ENCODE measurements around the gene SYT2.
"Not testable (repeated sequence)": the region's sequence is repeated elsewhere in the genome, so short reads cannot be mapped to it uniquely, and the experiment has no call there.

SYT2 gene

DNA sequence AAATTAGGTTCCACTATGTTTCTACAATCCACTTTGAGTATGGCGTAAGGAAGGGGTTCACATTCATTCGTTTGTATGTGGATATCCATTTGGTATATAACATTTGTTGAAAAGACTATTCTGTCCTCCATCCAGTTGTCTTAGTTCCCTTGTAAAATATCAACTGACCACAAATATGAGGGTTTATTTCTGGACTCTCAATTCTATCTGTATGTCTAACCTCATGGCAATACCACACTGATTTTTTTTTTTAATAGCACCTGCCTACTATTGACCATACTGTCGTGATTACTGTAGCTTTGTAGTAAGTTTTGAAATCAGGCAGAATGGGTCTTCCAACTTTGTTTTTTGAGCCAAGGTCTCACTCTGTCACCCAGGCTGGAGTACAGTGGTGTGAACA is 98.2 kb downstream of the SYT2 start:
- H3K27ac Mint-ChIP-seq, H3K4me3 Mint-ChIP-seq: not testable (repeated sequence)

GRCh38 chr1:202605515-202605914 is 104.7 kb downstream of the SYT2 start:
- Mint-ChIP-seq H3K4me3 (no peak overlapping the region), H3K9me3 (no peaks in the 10 kb centered on the region), H3K27me3 (ENCODE audit: low read depth) (no peaks in the 10 kb centered on the region), H3K36me3 (ENCODE audit: low read depth) (no peaks in the 10 kb centered on the region), H3K4me1 (ENCODE audit: low read depth) (no peaks in the 10 kb centered on the region), H3K27ac (no peak overlapping the region)
- no peak for DNase-seq (ENCODE audit: low spot score)

More for the DNA sequence above, 98.2 kb downstream of the SYT2 start:
- not testable (repeated sequence) for H3K36me3 Mint-ChIP-seq (ENCODE audit: low read depth); H3K27me3 Mint-ChIP-seq (ENCODE audit: low read depth); DNase-seq (ENCODE audit: low spot score); H3K9me3 Mint-ChIP-seq
- H3K4me1 Mint-ChIP-seq (ENCODE audit: low read depth) = peaks cover 15% of the 10 kb centered on the region

DNA sequence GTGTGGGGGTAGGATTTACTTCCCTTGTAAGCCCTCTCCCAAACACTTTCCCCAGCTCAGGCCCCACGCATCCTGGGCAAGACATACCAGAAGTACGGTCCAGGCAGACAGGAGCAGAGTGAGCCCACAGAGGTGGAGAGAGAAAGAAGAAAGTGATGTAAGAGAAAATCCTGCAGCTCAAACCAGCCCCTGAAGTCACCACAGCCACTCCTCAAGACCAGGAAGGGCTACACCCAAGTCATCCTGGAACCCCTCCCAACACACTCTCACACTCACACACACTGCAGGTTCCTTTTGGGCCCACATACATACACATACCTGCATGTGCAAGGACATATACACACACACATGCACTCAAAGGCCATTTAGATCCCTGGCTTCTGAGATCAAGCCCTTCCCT is 106.8 kb downstream of the SYT2 start:
- no peaks in the 10 kb centered on the region for H3K36me3 Mint-ChIP-seq (ENCODE audit: low read depth)
- no peaks in the 10 kb centered on the region for H3K4me1 Mint-ChIP-seq (ENCODE audit: low read depth)
- no peak for DNase-seq (ENCODE audit: low spot score)
- no peaks in the 10 kb centered on the region for H3K9me3 Mint-ChIP-seq
- no peak overlapping the region for H3K4me3 Mint-ChIP-seq
- no peaks in the 10 kb centered on the region for H3K27me3 Mint-ChIP-seq (ENCODE audit: low read depth)
- no peak overlapping the region for H3K27ac Mint-ChIP-seq

- DNase-seq (ENCODE audit: low spot score) = no peak
- Mint-ChIP-seq H3K4me3 (no peak overlapping the region), H3K9me3 (no peaks in the 10 kb centered on the region), H3K36me3 (ENCODE audit: low read depth) (no peaks in the 10 kb centered on the region), H3K27me3 (ENCODE audit: low read depth) (no peaks in the 10 kb centered on the region), H3K27ac (no peak overlapping the region), H3K4me1 (ENCODE audit: low read depth) (no peaks in the 10 kb centered on the region)
Observed at GRCh38 chr1:202600432-202601041, 109.7 kb downstream of the SYT2 start.

- Mint-ChIP-seq H3K36me3 (ENCODE audit: low read depth) (no peaks in the 10 kb centered on the region), H3K9me3 (no peaks in the 10 kb centered on the region), H3K27me3 (ENCODE audit: low read depth) (no peaks in the 10 kb centered on the region), H3K27ac (no peak overlapping the region), H3K4me1 (ENCODE audit: low read depth) (no peaks in the 10 kb centered on the region), H3K4me3 (no peak overlapping the region)
- DNase-seq (ENCODE audit: low spot score) = peak; percentile 32
Observed at GRCh38 chr1:202599669-202600431, 110.4 kb downstream of the SYT2 start.

DNA sequence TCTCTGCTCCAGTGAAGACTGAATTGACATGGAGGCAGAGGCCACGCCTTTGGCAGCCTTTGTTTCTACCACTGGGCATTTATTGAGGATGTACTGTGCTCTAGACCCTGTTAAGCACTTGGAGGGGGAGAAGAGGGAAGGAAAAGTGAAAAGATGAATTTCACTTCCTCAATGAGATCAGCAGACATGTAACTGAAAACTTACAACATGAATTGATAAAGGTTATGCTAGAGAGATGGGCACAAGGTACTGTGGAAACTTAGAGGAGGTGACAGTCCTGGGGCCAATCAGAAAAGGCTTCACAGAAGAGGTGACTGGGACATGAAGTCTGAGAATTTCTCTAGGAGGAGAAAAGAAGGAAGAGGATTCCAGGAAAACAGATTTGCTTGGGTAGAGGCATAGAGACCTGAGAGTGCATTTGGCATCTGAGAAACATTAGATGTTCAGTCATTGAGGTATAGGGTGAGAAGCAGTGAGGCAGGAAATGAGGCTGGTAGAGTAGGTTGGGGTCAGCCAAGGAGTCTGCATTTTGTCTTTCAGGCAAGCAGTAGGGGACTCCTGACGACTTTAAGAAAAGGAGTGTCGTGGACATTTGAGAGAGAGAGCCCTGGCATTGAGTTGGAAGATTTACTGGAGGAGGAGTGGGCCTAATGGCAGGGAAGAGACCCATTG is 113.0 kb downstream of the SYT2 start:
- Mint-ChIP-seq H3K9me3 (no peaks in the 10 kb centered on the region), H3K27me3 (ENCODE audit: low read depth) (no peaks in the 10 kb centered on the region), H3K36me3 (ENCODE audit: low read depth) (no peaks in the 10 kb centered on the region), H3K4me3 (no peak overlapping the region), H3K27ac (no peak overlapping the region), H3K4me1 (ENCODE audit: low read depth) (no peaks in the 10 kb centered on the region)
- no peak for DNase-seq (ENCODE audit: low spot score)

DNA sequence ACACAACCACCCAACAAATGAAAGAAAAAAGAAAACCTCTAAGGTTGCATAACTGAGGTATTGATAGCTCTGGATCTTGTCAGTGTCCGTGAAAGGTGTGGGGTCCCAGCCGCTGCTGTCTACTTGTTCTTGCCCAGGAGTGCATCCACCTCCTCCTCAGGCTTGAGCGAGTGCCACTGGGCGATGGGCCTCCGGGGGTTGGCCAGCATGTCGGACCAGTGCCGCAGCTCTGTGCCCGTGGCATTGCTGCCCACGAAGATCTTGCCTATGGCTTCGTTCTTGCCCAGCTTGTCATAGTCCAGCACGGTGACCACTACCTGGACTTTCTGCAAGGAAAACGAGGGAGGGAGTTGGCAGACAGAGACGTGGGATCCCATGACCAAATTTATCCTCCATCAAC is 113.6 kb downstream of the SYT2 start:
- no peak for DNase-seq (ENCODE audit: low spot score)
- no peaks in the 10 kb centered on the region for H3K27me3 Mint-ChIP-seq (ENCODE audit: low read depth)
- no peaks in the 10 kb centered on the region for H3K36me3 Mint-ChIP-seq (ENCODE audit: low read depth)
- H3K4me1 Mint-ChIP-seq (ENCODE audit: low read depth) = no peaks in the 10 kb centered on the region
- H3K27ac Mint-ChIP-seq = no peak overlapping the region
- H3K9me3 Mint-ChIP-seq = no peaks in the 10 kb centered on the region
- no peak overlapping the region for H3K4me3 Mint-ChIP-seq

DNA sequence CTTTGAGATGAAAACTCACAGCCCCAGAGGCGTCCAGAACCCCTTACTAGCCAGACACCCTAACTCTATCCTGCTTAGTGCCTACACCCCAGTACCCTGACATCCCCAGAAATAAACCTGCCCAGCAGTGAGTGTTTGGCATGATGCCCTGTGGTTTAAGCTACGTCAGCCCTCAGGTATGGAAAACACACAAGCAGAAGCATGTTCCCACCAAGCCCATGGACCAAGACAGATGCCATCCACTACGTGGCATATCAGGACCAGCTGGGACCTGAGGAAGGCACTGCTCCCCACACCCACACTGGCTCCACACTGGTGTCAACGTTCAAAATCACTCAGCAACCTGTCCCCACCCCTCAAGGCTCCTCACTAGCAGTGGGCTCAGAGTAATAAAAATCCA is 116.4 kb downstream of the SYT2 start:
- DNase-seq (ENCODE audit: low spot score) = no peak
- Mint-ChIP-seq H3K36me3 (ENCODE audit: low read depth) (no peaks in the 10 kb centered on the region), H3K4me1 (ENCODE audit: low read depth) (no peaks in the 10 kb centered on the region), H3K4me3 (no peak overlapping the region), H3K27me3 (ENCODE audit: low read depth) (no peaks in the 10 kb centered on the region), H3K9me3 (no peaks in the 10 kb centered on the region), H3K27ac (no peak overlapping the region)

- no peak for DNase-seq (ENCODE audit: low spot score)
- Mint-ChIP-seq H3K27ac (no peak overlapping the region), H3K4me3 (no peak overlapping the region), H3K4me1 (ENCODE audit: low read depth) (no peaks in the 10 kb centered on the region), H3K27me3 (ENCODE audit: low read depth) (no peaks in the 10 kb centered on the region), H3K9me3 (no peaks in the 10 kb centered on the region), H3K36me3 (ENCODE audit: low read depth) (no peaks in the 10 kb centered on the region)
Observed at GRCh38 chr1:202592146-202592545, 118.1 kb downstream of the SYT2 start.

GRCh38 chr1:202591515-202591914 is 118.7 kb downstream of the SYT2 start:
- DNase-seq (ENCODE audit: low spot score) = no peak
- no peaks in the 10 kb centered on the region for H3K27me3 Mint-ChIP-seq (ENCODE audit: low read depth)
- no peak overlapping the region for H3K4me3 Mint-ChIP-seq
- H3K27ac Mint-ChIP-seq = no peak overlapping the region
- no peaks in the 10 kb centered on the region for H3K9me3 Mint-ChIP-seq
- H3K36me3 Mint-ChIP-seq (ENCODE audit: low read depth) = no peaks in the 10 kb centered on the region
- no peaks in the 10 kb centered on the region for H3K4me1 Mint-ChIP-seq (ENCODE audit: low read depth)

DNA sequence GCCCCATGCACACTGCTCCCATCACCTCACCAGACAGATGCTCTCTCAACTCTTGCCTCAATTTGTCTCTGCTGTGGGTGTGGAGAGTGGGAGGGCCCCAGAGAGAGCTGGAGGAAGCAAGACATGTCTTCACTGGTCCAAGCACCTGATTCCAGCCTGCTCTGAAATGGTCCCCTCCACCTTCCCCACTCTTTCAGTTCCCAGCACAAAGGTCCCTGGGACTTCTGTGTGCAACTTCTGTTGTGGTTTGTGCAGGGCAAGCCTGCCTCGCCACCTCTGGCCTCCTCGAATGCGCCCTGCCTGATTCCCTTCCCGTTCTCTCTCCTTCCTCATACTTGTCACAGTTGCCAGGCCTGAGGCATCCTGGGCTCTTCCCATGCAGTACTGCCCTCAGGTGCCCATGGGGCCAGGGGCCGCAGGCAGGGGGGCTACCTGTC is 119.3 kb downstream of the SYT2 start:
- Mint-ChIP-seq H3K27me3 (ENCODE audit: low read depth) (no peaks in the 10 kb centered on the region), H3K27ac (no peak overlapping the region)

GRCh38 chr1:202590126-202590525 is 120.1 kb downstream of the SYT2 start:
- DNase-seq (ENCODE audit: low spot score) = no peak
- Mint-ChIP-seq H3K4me1 (ENCODE audit: low read depth) (peaks cover 2% of the 10 kb centered on the region), H3K9me3 (no peaks in the 10 kb centered on the region), H3K4me3 (no peak overlapping the region), H3K27ac (no peak overlapping the region), H3K36me3 (ENCODE audit: low read depth) (no peaks in the 10 kb centered on the region), H3K27me3 (ENCODE audit: low read depth) (no peaks in the 10 kb centered on the region)

More for the DNA sequence above, 119.3 kb downstream of the SYT2 start:
- Mint-ChIP-seq H3K36me3 (ENCODE audit: low read depth) (no peaks in the 10 kb centered on the region), H3K4me3 (no peak overlapping the region), H3K4me1 (ENCODE audit: low read depth) (peaks cover 2% of the 10 kb centered on the region), H3K9me3 (no peaks in the 10 kb centered on the region)
- no peak for DNase-seq (ENCODE audit: low spot score)

- no peak overlapping the region for H3K4me3 Mint-ChIP-seq
- H3K27ac Mint-ChIP-seq = no peak overlapping the region
- H3K36me3 Mint-ChIP-seq (ENCODE audit: low read depth) = no peaks in the 10 kb centered on the region
- H3K27me3 Mint-ChIP-seq (ENCODE audit: low read depth) = no peaks in the 10 kb centered on the region
- H3K4me1 Mint-ChIP-seq (ENCODE audit: low read depth) = peaks cover 2% of the 10 kb centered on the region
- H3K9me3 Mint-ChIP-seq = no peaks in the 10 kb centered on the region
- no peak for DNase-seq (ENCODE audit: low spot score)
Observed at GRCh38 chr1:202589190-202589930, 120.9 kb downstream of the SYT2 start.
